ENCODE data around the gene ARHGAP8. TPM values are rescaled to one million over a fixed set of nuclear protein-coding genes. Genes with fewer than 3 reads are reported as not detected.

Gene ARHGAP8
- polyA plus RNA-seq, 3 donors, result 0.03 TPM; not detected in 2

DNA sequence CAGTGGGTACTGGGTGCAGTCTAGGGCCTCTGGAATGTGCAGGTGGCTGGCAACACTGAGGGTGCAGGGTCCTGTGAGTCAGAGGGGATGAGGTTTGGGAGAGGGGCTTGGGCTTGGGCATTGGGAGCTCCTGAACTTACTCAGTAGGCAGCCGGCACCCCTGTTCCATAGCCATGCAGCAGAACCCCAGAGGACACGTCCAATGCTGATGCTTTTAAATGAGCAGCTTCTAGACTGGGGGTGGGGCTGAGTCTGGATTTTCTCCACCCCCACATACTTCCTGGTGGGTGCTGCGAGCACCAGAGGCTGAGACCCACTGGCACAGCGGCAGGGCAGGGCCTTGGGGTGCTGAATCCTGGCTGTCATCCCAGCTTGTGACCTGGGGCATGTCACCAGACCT is 71.4 kb downstream of the ARHGAP8 start:
- Histone ChIP-seq H2AFZ (ENCODE audit: insufficient read depth, low read depth, low read length, poor library complexity, severe bottlenecking) (no peak overlapping the region), H3K27ac (ENCODE audit: low read depth in 1 of 2, low read length in 2 of 2) (no peak overlapping the region), H3K36me3 (replicated peaks in 1 of 2; ENCODE audit: control insufficient read depth in 1 of 2, insufficient read depth in 2 of 2, low read length in 2 of 2) (no peaks in the 10 kb centered on the region), H3K4me3 (replicated peaks in 1 of 3; ENCODE audit: low read depth in 2 of 3, low read length in 3 of 3) (no peak overlapping the region), H4K20me1 (ENCODE audit: insufficient read depth, low read length) (no peaks in the 10 kb centered on the region), H3K4me1 (ENCODE audit: control insufficient read depth in 1 of 2, insufficient read depth in 2 of 2, low read length in 2 of 2) (no peaks in the 10 kb centered on the region), H3K9me3 (replicated peaks in 1 of 2; ENCODE audit: control insufficient read depth in 1 of 2, insufficient read depth in 1 of 2, low read length in 2 of 2) (no peaks in the 10 kb centered on the region), H3K79me2 (ENCODE audit: insufficient read depth, low read length) (no peaks in the 10 kb centered on the region), H3K9ac (ENCODE audit: insufficient read depth, low read length, poor library complexity, severe bottlenecking) (no peak overlapping the region), H3K4me2 (replicated peaks; ENCODE audit: extremely low read depth, low read length, poor library complexity, severe bottlenecking) (no peak overlapping the region), H3K27me3 (ENCODE audit: control insufficient read depth in 2 of 2, insufficient read depth in 2 of 2, low read length in 2 of 2) (no peaks in the 10 kb centered on the region)
- Mint-ChIP-seq H3K27me3 (ENCODE audit: low read depth in 3 of 3) (peaks cover 0 to 9% (median 2%) of the 10 kb centered on the region in 3 donors), H3K27ac (no peak overlapping the region), H3K4me3 (no peak overlapping the region), H3K4me1 (no peaks in the 10 kb centered on the region), H3K9me3 (peaks cover 0 to 2% (median 0%) of the 10 kb centered on the region in 7 donors), H3K36me3 (no peaks in the 10 kb centered on the region)
- TF ChIP-seq CTCF (IDR thresholded peaks at IDR 0.05), result no peak
- WGBS (ENCODE audit: insufficient coverage), result 87% methylated on average over 2 of the region's 4 CpGs
- DNase-seq, result no peak
- intact Hi-C loops (cut with micrococcal nuclease), result no loop called here

GRCh38 chr22:44824271-44824670 is 71.9 kb downstream of the ARHGAP8 start:
- H3K4me1 ChIP-seq (ENCODE audit: control insufficient read depth in 1 of 2, insufficient read depth in 2 of 2, low read length in 2 of 2), result no peaks in the 10 kb centered on the region
- no peaks in the 10 kb centered on the region for H3K27me3 ChIP-seq (ENCODE audit: control insufficient read depth in 2 of 2, insufficient read depth in 2 of 2, low read length in 2 of 2)
- no peak overlapping the region for H3K27ac Mint-ChIP-seq
- no peaks in the 10 kb centered on the region for H3K79me2 ChIP-seq (ENCODE audit: insufficient read depth, low read length)
- peaks cover 1 to 9% (median 2%) of the 10 kb centered on the region in 3 donors for H3K27me3 Mint-ChIP-seq (ENCODE audit: low read depth in 3 of 3)
- no peak for DNase-seq
- H3K4me1 Mint-ChIP-seq, result no peaks in the 10 kb centered on the region
- H3K4me3 Mint-ChIP-seq, result no peak overlapping the region
- no peaks in the 10 kb centered on the region for H3K36me3 Mint-ChIP-seq
- no peak overlapping the region for H2AFZ ChIP-seq (ENCODE audit: insufficient read depth, low read depth, low read length, poor library complexity, severe bottlenecking)
- no peak for TF ChIP-seq CTCF (IDR thresholded peaks at IDR 0.05)
- WGBS (ENCODE audit: insufficient coverage), result 92% methylated on average over 9 of the region's 12 CpGs
- no peaks in the 10 kb centered on the region for H3K36me3 ChIP-seq (replicated peaks in 1 of 2; ENCODE audit: control insufficient read depth in 1 of 2, insufficient read depth in 2 of 2, low read length in 2 of 2)
- no peak overlapping the region for H3K27ac ChIP-seq (ENCODE audit: low read depth in 1 of 2, low read length in 2 of 2)
- no peak overlapping the region for H3K9ac ChIP-seq (ENCODE audit: insufficient read depth, low read length, poor library complexity, severe bottlenecking)
- peaks cover 0 to 2% (median 0%) of the 10 kb centered on the region in 7 donors for H3K9me3 Mint-ChIP-seq
- no peak overlapping the region for H3K4me2 ChIP-seq (replicated peaks; ENCODE audit: extremely low read depth, low read length, poor library complexity, severe bottlenecking)
- intact Hi-C loops (cut with micrococcal nuclease), result no loop called here
- H4K20me1 ChIP-seq (ENCODE audit: insufficient read depth, low read length), result no peaks in the 10 kb centered on the region
- no peak overlapping the region for H3K4me3 ChIP-seq (replicated peaks in 1 of 3; ENCODE audit: low read depth in 2 of 3, low read length in 3 of 3)
- no peaks in the 10 kb centered on the region for H3K9me3 ChIP-seq (replicated peaks in 1 of 2; ENCODE audit: control insufficient read depth in 1 of 2, insufficient read depth in 1 of 2, low read length in 2 of 2)

Measured in CD14-positive monocyte (primary cell).